ENCODE data around the gene TIGD1.

- no peak for TF ChIP-seq EZH2 (IDR thresholded peaks at IDR 0.05; ENCODE audit: borderline replicate concordance, low read depth, low read length, poor library complexity, severe bottlenecking)
- TF ChIP-seq CTCF (conservative IDR thresholded peaks at IDR 0.05; ENCODE audit: low read depth, low read length): no peak
Observed at GRCh38 chr2:232577841-232578240, 27.5 kb upstream of the TIGD1 start.
